Mesenchymal stem cell (in vitro differentiated cells and primary cell): Measurements from ENCODE around the gene DYRK2.

ENCODE experiments used
- DNase-seq: peaks from one replicate; pipeline ENCODE4 v3.0.0-alpha.2; 2013
- H2AFZ ChIP-seq: one replicate; pipeline ENCODE4 v1.6.1; 2013; ENCODE audit warnings: low read depth, mild to moderate bottlenecking, control low read depth, inconsistent platforms, low read length, moderate library complexity
- H2AK5ac ChIP-seq: 2 replicates; pipeline ENCODE4 v1.6.1; 2013; ENCODE audit warnings: low read length, moderate library complexity, mild to moderate bottlenecking, inconsistent platforms; ENCODE audit not compliant: severe bottlenecking
- H2BK120ac ChIP-seq: one replicate; pipeline ENCODE4 v1.6.1; 2013; ENCODE audit warnings: low read depth, mild to moderate bottlenecking, inconsistent platforms, low read length, moderate library complexity
- H2BK12ac ChIP-seq, 2 experiments: one replicate each; pipeline ENCODE4 v1.6.1; 2013; ENCODE audit warnings: inconsistent platforms in 2 of 2, low read length in 2 of 2, mild to moderate bottlenecking in 2 of 2, moderate library complexity in 2 of 2, control low read depth in 1 of 2
- H2BK15ac ChIP-seq: one replicate; pipeline ENCODE4 v1.6.1; 2013; ENCODE audit warnings: mild to moderate bottlenecking, low read depth, inconsistent platforms; ENCODE audit not compliant: poor library complexity, severe bottlenecking
- H2BK5ac ChIP-seq: 2 replicates; pipeline ENCODE4 v1.6.1; 2013; ENCODE audit warnings: low read depth, mild to moderate bottlenecking, low read length, control low read depth, inconsistent platforms; ENCODE audit not compliant: poor library complexity, severe bottlenecking
- H3K14ac ChIP-seq, 2 experiments: one replicate each; pipeline ENCODE4 v1.6.1; 2013; ENCODE audit warnings: inconsistent platforms in 2 of 2, low read length in 2 of 2, control low read depth in 1 of 2, mild to moderate bottlenecking in 1 of 2, moderate library complexity in 1 of 2
- H3K18ac ChIP-seq, 2 experiments: one replicate each; pipeline ENCODE4 v1.6.1; 2013; ENCODE audit warnings: inconsistent platforms in 2 of 2, low read length in 2 of 2, control low read depth in 1 of 2, low read depth in 1 of 2, mild to moderate bottlenecking in 1 of 2
- H3K23ac ChIP-seq, 2 experiments: one replicate each; pipeline ENCODE4 v1.6.1; 2013; ENCODE audit warnings: inconsistent platforms in 2 of 2, low read length in 2 of 2, mild to moderate bottlenecking in 2 of 2, moderate library complexity in 2 of 2, control low read depth in 1 of 2
- H3K27ac ChIP-seq: 2 replicates; pipeline ENCODE4 v1.5.1; 2013; ENCODE audit warnings: mild to moderate bottlenecking, moderate library complexity, low read length, control low read depth, inconsistent platforms; ENCODE audit not compliant: poor library complexity, severe bottlenecking
- H3K27me3 ChIP-seq, 2 experiments: 2 replicates each; pipeline versions ENCODE4 v1.6.1 to v1.7.0; 2013; ENCODE audit warnings: low read length in 2 of 2, mild to moderate bottlenecking in 2 of 2, moderate library complexity in 2 of 2, control low read depth in 1 of 2, inconsistent platforms in 1 of 2; ENCODE audit not compliant: control insufficient read depth in 1 of 2, insufficient read depth in 1 of 2
- H3K36me3 ChIP-seq, 2 experiments: 2 replicates each; pipeline versions ENCODE4 v1.6.1 to v1.7.0; 2013; ENCODE audit warnings: low read length in 2 of 2, control low read depth in 1 of 2, inconsistent platforms in 1 of 2, low read depth in 1 of 2, mild to moderate bottlenecking in 1 of 2; ENCODE audit not compliant: insufficient read depth in 2 of 2, control insufficient read depth in 1 of 2
- H3K4ac ChIP-seq, 2 experiments: one replicate each; pipeline ENCODE4 v1.6.1; 2013; ENCODE audit warnings: inconsistent platforms in 2 of 2, low read length in 2 of 2, mild to moderate bottlenecking in 2 of 2, moderate library complexity in 2 of 2, control low read depth in 1 of 2, low read depth in 1 of 2
- H3K4me1 ChIP-seq: 2 replicates; pipeline ENCODE4 v1.6.1; 2013; ENCODE audit warnings: low read depth, low read length, control low read depth; ENCODE audit not compliant: control insufficient read depth, insufficient read depth
- H3K4me2 ChIP-seq: 2 replicates; pipeline ENCODE4 v1.6.1; 2013; ENCODE audit warnings: low read length, mild to moderate bottlenecking, inconsistent platforms; ENCODE audit not compliant: poor library complexity, severe bottlenecking
- H3K4me3 ChIP-seq, 2 experiments: 2 replicates each; pipeline versions ENCODE4 v1.5.1 to v1.7.0; 2013; ENCODE audit warnings: low read length in 2 of 2, mild to moderate bottlenecking in 2 of 2, control low read depth in 1 of 2, low read depth in 1 of 2; ENCODE audit not compliant: insufficient read depth in 1 of 2
- H3K79me1 ChIP-seq: replicated peaks from 2 replicates; pipeline ENCODE4 v1.6.1; 2013; ENCODE audit warnings: mild to moderate bottlenecking, control low read depth, low read length, inconsistent platforms; ENCODE audit not compliant: poor library complexity, severe bottlenecking
- H3K9ac ChIP-seq: 2 replicates; pipeline ENCODE4 v1.7.0; 2013; ENCODE audit warnings: mild to moderate bottlenecking, low read length, moderate library complexity
- H3K9me3 ChIP-seq: 2 replicates; pipeline ENCODE4 v1.7.0; 2013; ENCODE audit warnings: mild to moderate bottlenecking, low read length; ENCODE audit not compliant: control insufficient read depth
- H4K8ac ChIP-seq: one replicate; pipeline ENCODE4 v1.6.1; 2013; ENCODE audit warnings: inconsistent platforms, mild to moderate bottlenecking, low read length, moderate library complexity
- H4K91ac ChIP-seq: one replicate; pipeline ENCODE4 v1.6.1; 2013; ENCODE audit warnings: mild to moderate bottlenecking, low read length, inconsistent platforms
- WGBS: methylation state at CpG from one replicate; pipeline ENCODE4 v1.1.7; 2013; ENCODE audit warnings: mixed read lengths; 5-methylcytosine and 5-hydroxymethylcytosine counted together

DYRK2 gene

DNA sequence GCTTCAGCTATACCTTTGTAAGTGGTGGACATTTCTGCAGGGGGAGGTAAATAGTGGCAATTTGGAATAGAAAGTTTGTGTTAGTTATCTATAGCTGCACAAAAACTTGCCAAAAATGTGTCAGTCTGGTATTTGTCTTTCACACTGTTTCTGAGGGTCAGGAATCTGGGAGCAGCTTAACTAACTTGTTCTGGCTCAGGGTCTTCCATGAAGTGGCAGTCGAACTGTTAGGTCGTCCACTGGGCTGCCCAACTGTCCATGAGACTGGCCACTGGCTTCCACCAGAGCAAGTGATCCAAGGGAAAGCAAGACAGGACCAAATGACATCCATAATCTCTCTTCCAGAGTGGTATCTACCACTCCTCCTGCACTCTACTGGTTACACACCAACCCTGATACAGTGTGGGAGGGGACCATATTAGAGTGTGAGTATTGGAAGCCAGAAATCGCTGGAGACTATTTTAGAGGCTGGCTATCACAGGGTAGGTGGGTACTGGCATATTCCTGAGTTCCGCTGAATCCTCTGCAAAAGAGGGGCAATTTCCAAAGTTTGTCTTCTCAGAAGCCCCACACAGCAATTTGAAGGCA lies 60.9 kb downstream of the DYRK2 start:
- Histone ChIP-seq H3K23ac (no peak overlapping the region), H3K36me3 (no peaks in the 10 kb centered on the region), H2AK5ac (no peak overlapping the region), H3K4me3 (no peak overlapping the region), H3K4me1 (peaks cover 2% of the 10 kb centered on the region), H3K4ac (peak overlapping the region in 1 of 2 experiments; percentile 32), H4K8ac (no peak overlapping the region), H3K9me3 (no peaks in the 10 kb centered on the region), H2BK5ac (no peak overlapping the region), H3K9ac (no peak overlapping the region), H2BK120ac (no peak overlapping the region), H3K4me2 (no peak overlapping the region), H4K91ac (no peak overlapping the region), H3K18ac (peak overlapping the region; percentile 66 to 77), H2BK15ac (no peak overlapping the region), H2AFZ (no peak overlapping the region), H3K27me3 (no peaks in the 10 kb centered on the region), H3K79me1 (no peaks in the 10 kb centered on the region), H3K14ac (no peak overlapping the region), H3K27ac (no peak overlapping the region), H2BK12ac (peak overlapping the region; percentile 1 to 97)
- WGBS, result 93% methylated on average over 4 of the region's 4 CpGs
- no peak for DNase-seq

DNA sequence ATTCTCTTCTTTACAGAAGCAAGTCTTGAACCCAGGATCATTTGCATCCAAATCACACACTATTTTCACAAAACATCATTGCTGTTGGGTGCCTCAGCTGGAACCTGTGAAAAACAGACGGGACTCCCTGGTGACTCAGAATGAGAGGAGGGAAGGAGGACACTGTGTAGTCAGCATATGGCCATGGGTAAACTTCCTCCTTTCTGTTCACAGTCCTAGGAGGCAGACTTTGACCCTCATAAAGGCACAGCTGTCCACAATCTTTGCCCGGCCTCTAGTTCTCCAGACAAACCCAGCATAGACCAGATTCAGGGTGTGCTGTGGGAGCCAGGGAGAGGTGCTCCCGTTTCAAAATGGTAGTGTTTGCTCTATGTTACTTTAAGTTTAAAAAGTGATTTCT lies 62.0 kb downstream of the DYRK2 start:
- no peak overlapping the region for H2AK5ac ChIP-seq
- no peak overlapping the region for H3K23ac ChIP-seq
- peak overlapping the region in 1 of 2 experiments; percentile 3 for H3K14ac ChIP-seq
- H3K27ac ChIP-seq, result no peak overlapping the region
- DNase-seq, result peak; percentile 66
- H3K4me1 ChIP-seq, result peaks cover 2% of the 10 kb centered on the region
- H3K9ac ChIP-seq, result no peak overlapping the region
- H3K4me2 ChIP-seq, result no peak overlapping the region
- no peaks in the 10 kb centered on the region for H3K27me3 ChIP-seq
- no peak overlapping the region for H2AFZ ChIP-seq
- H2BK12ac ChIP-seq, result peak overlapping the region in 1 of 2 experiments; percentile 97
- peak overlapping the region; percentile 14 to 93 for H3K18ac ChIP-seq
- no peak overlapping the region for H4K8ac ChIP-seq
- H2BK5ac ChIP-seq, result no peak overlapping the region
- no peak overlapping the region for H2BK120ac ChIP-seq
- H2BK15ac ChIP-seq, result no peak overlapping the region
- H3K79me1 ChIP-seq, result no peaks in the 10 kb centered on the region
- no peaks in the 10 kb centered on the region for H3K9me3 ChIP-seq
- H4K91ac ChIP-seq, result no peak overlapping the region
- no peaks in the 10 kb centered on the region for H3K36me3 ChIP-seq
- H3K4ac ChIP-seq, result peak overlapping the region in 1 of 2 experiments; percentile 80
- 37% methylated on average over 3 of the region's 3 CpGs for WGBS
- H3K4me3 ChIP-seq, result no peak overlapping the region

GRCh38 chr12:67712011-67712410 lies 63.5 kb downstream of the DYRK2 start:
- Histone ChIP-seq H3K79me1 (no peaks in the 10 kb centered on the region), H2BK15ac (no peak overlapping the region), H3K36me3 (no peaks in the 10 kb centered on the region), H2BK12ac (peak overlapping the region in 1 of 2 experiments; percentile 67), H2BK120ac (no peak overlapping the region), H4K8ac (no peak overlapping the region), H3K9ac (no peak overlapping the region), H2BK5ac (no peak overlapping the region), H2AFZ (no peak overlapping the region), H3K23ac (no peak overlapping the region), H3K18ac (no peak overlapping the region), H3K4me1 (no peaks in the 10 kb centered on the region), H3K9me3 (no peaks in the 10 kb centered on the region), H3K4me2 (no peak overlapping the region), H4K91ac (no peak overlapping the region), H3K27me3 (no peaks in the 10 kb centered on the region), H3K4ac (no peak overlapping the region), H3K27ac (no peak overlapping the region), H3K4me3 (no peak overlapping the region), H3K14ac (no peak overlapping the region), H2AK5ac (no peak overlapping the region)
- no peak for DNase-seq
- WGBS, result 100% methylated on average over 1 of the region's 1 CpG

DNA sequence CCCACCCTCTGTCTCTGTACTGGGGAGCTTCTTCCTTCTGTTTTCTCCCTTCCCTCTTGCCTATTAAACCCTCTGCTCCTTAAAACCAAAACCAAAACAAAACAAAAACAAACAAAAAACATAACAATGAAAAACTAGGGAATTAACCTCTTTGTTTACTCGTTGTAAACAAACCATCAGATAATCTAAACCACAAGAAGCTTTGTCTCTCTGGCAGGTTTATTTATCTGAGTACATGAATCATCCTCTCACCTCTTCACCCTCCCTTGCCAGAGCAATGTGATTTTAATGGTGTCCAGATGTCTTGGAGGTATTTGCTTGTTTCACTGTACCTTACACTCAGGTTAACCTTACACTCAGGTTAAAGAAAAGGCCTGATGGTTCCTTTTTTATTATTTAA lies 66.1 kb downstream of the DYRK2 start:
- H2BK12ac ChIP-seq, result peak overlapping the region in 1 of 2 experiments; percentile 78
- H4K91ac ChIP-seq, result no peak overlapping the region
- H2BK15ac ChIP-seq, result peak overlapping the region; percentile 63
- WGBS, result 19% methylated on average over 1 of the region's 1 CpG
- H3K9me3 ChIP-seq, result no peaks in the 10 kb centered on the region
- no peak overlapping the region for H3K27ac ChIP-seq
- no peak overlapping the region for H2BK120ac ChIP-seq
- peak overlapping the region; percentile 18 to 64 for H3K18ac ChIP-seq
- peak; percentile 54 for DNase-seq
- no peak overlapping the region for H3K4ac ChIP-seq
- H3K9ac ChIP-seq, result no peak overlapping the region
- H3K79me1 ChIP-seq, result no peaks in the 10 kb centered on the region
- no peaks in the 10 kb centered on the region for H3K36me3 ChIP-seq
- H2AK5ac ChIP-seq, result peak overlapping the region; percentile 44
- H3K4me3 ChIP-seq, result no peak overlapping the region
- no peak overlapping the region for H2BK5ac ChIP-seq
- no peak overlapping the region for H3K23ac ChIP-seq
- no peaks in the 10 kb centered on the region for H3K27me3 ChIP-seq
- no peak overlapping the region for H2AFZ ChIP-seq
- H4K8ac ChIP-seq, result no peak overlapping the region
- H3K4me2 ChIP-seq, result no peak overlapping the region
- H3K14ac ChIP-seq, result no peak overlapping the region
- H3K4me1 ChIP-seq, result peaks cover 3% of the 10 kb centered on the region
